Endothelial cell of umbilical vein (primary cell): ENCODE results near the gene MEPE.

Experiments used
- CTCF ChIP-seq, 2 donors: IDR thresholded peaks; 1 replicate in 1 of 2; 2 replicates in 1 of 2; pipeline ENCODE4 v1.5.1; 2011; ENCODE audit warnings: low read length in 2 of 2, mild to moderate bottlenecking in 2 of 2, moderate library complexity in 2 of 2, control low read depth in 1 of 2, inconsistent platforms in 1 of 2, low read depth in 1 of 2; ENCODE audit not compliant: insufficient read depth in 1 of 2; ENCODE audit errors: extremely low read depth in 1 of 2
- POLR2A ChIP-seq: IDR thresholded peaks from 2 replicates; pipeline ENCODE4 v1.6.1; 2012; ENCODE audit warnings: low read depth, mild to moderate bottlenecking, control low read depth, low read length
- POLR2AphosphoS5 ChIP-seq: IDR thresholded peaks from 2 replicates; pipeline ENCODE4 v1.6.1; 2012; ENCODE audit warnings: low read depth, mild to moderate bottlenecking, control low read depth, low read length, moderate library complexity; ENCODE audit not compliant: insufficient read depth

DNA sequence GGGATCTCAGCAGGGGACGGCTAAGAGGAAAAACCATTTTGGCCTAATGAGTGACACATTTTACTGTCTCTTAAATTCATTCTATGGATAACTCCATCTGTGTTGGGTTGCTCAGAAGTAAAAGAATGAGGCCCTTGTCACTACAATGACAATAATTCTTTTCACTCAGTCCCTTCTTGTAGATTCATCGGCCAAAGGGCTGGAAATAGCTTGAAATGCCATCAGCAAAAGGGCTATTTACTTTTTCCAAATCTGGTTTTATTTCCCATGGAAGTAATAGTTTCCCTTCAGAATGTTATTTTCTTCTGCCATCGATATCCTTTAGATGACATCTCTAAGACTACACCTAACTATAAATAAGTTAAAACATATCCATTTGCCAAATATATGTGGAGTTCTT, 7.4 kb downstream of the MEPE start:
- no peak for TF ChIP-seq CTCF (IDR thresholded peaks at IDR 0.05; ENCODE audit: extremely low read depth in 1 of 2, insufficient read depth in 1 of 2, low read depth in 1 of 2, low read length in 2 of 2)
- TF ChIP-seq POLR2AphosphoS5: no peak
- TF ChIP-seq POLR2A: no peak
